Measurements from ENCODE around the gene SGF29. TPM values are rescaled to one million over a fixed set of nuclear protein-coding genes. Genes with fewer than 3 reads are reported as not detected.

The SGF29 gene
- total RNA-seq, 2 donors from 2014 or later = 25.2 to 30.7 TPM

DNA sequence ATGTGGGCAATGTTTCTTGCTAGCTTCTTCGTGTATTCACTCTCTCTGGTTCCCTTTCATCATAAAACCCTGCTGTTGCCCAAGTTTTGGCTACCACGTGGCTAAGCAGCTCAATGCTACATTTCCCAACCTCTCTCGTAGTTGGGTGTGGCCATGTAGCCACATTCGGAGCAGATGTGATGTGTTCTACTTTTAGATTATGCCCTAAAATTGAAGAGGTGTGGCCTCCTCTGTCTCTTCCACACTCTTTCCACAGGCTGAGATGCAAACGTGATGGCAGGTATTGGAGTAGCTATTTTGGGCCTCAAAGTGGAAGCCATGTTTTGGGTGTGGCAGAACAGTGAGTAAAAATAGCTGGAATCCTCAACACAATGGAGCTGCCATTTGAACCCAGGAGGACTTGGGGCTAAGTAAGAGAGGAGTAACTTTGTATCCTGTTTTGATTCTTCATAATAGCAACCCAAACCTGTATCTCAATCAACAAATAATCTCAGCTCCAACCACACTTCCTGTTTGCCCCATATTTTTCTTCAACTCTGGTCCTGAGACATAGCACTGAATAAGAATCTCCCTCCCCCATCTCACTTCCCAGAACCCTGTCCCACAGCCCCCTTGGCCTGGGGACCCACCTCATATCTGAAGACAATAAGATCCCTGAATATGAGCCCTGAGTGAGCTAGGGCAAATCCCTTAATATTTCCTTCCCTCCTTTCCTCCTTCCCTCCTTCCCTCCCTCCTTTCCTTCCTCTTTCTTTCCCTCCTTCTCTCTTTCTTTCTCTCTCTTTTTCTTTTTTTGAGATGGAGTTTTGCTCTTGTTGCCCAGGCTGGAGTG lies 19.0 kb upstream of the SGF29 start:
- no peaks in the 10 kb centered on the region for H3K36me3 ChIP-seq (replicated peaks in 1 of 2; ENCODE audit: insufficient read depth in 1 of 2, low read depth in 2 of 2)
- H3K27ac ChIP-seq = peak overlapping the region; percentile 48 to 83 (median 77)
- H3K27me3 ChIP-seq = no peaks in the 10 kb centered on the region
- H3K4me1 ChIP-seq = peaks cover 65% of the 10 kb centered on the region
- H3K9me3 ChIP-seq = no peaks in the 10 kb centered on the region
- no peak overlapping the region for H3K4me3 ChIP-seq
- peak; percentile 59 to 82 (median 62) for DNase-seq
- 25% methylated on average over 5 of the region's 5 CpGs for WGBS, 2 donors
- intact Hi-C loops (cut with DNase I) = loop anchor here (5.0 kb wide), 1 partner anchor 37 kb away; no protein-coding TSS in a partner anchor
- peak; percentile 7 for ATAC-seq
- peak in 1 of 3 donors; percentile 38 for TF ChIP-seq POLR2A (IDR thresholded peaks at IDR 0.05)
- TF ChIP-seq, protein P1, sequence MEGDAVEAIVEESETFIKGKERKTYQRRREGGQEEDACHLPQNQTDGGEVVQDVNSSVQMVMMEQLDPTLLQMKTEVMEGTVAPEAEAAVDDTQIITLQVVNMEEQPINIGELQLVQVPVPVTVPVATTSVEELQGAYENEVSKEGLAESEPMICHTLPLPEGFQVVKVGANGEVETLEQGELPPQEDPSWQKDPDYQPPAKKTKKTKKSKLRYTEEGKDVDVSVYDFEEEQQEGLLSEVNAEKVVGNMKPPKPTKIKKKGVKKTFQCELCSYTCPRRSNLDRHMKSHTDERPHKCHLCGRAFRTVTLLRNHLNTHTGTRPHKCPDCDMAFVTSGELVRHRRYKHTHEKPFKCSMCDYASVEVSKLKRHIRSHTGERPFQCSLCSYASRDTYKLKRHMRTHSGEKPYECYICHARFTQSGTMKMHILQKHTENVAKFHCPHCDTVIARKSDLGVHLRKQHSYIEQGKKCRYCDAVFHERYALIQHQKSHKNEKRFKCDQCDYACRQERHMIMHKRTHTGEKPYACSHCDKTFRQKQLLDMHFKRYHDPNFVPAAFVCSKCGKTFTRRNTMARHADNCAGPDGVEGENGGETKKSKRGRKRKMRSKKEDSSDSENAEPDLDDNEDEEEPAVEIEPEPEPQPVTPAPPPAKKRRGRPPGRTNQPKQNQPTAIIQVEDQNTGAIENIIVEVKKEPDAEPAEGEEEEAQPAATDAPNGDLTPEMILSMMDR (IDR thresholded peaks at IDR 0.05) = no peak

DNA sequence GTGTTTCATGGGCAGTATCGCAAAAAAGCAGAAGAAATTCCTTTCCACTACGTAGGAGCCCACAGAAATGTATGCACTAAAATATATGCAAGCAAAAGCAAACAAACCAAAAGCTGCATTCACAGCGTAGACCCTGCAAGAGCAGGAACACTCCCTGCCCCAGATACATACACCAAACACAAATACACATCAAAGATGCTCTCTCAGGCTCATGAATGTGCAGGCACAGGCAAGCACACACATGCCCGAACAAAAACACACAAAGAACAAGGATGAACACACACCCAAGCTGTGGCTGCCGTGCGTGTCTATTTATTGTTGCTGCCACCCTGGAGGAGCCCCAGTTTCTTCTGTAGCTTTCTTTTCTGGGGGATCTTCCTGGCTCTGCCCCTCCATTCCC lies 16.6 kb upstream of the SGF29 start:
- intact Hi-C loops (cut with DNase I) = loop anchor here (5.0 kb wide), 1 partner anchor 40 kb away; no protein-coding TSS in a partner anchor
- TF ChIP-seq, protein P1 (IDR thresholded peaks at IDR 0.05) = no peak
- no peak for TF ChIP-seq POLR2A (IDR thresholded peaks at IDR 0.05)
- Histone ChIP-seq H3K27ac (peak overlapping the region in 3 of 4 donors; percentile 90 to 93 (median 91)), H3K36me3 (replicated peaks in 1 of 2; ENCODE audit: insufficient read depth in 1 of 2, low read depth in 2 of 2) (no peaks in the 10 kb centered on the region), H3K9me3 (no peaks in the 10 kb centered on the region), H3K4me3 (peak overlapping the region; percentile 13 to 16), H3K27me3 (no peaks in the 10 kb centered on the region), H3K4me1 (peaks cover 66% of the 10 kb centered on the region)
- DNase-seq (no peak), ATAC-seq (no peak)
- 28 to 46% methylated on average over 6 of the region's 6 CpGs for WGBS, 2 donors

DNA sequence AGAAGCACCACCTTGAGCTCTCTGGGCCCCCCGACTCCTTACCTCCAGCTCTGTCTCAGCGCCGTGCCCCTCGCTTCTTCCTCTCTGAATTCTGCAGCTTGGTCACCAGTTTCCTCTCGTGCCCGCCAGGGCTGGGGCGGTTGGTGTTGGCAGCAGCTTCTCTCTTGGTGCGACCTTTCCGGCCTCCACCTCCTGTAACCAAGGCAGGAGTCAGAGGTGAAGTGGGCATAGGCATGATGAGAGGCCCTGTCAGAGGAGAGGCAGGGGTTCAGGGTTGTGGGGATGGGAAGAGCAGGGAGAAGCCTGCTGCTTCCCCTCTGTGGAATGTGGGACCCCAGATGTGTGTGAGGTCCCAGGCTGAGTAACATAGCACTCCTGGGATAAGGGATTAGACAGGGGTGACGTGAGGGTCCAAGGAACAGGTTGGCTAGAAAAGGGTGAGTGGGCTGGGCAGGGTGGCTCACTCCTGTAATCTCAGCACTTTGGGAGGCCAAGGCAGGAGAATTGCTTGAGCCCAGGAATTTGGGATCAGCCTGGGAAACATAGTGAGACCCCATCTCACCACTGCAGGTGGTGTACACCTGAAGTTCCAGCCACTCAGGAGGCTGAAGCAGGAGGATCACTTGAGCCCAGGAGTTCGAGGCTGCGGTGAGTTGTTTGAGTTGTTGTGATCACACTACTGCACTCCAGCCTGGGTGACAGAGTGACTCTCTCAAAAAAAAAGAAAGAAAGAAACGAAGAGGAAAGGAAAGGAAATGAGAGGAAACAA lies 15.6 kb upstream of the SGF29 start:
- H3K4me3 ChIP-seq = peak overlapping the region; percentile 13 to 16
- no peaks in the 10 kb centered on the region for H3K9me3 ChIP-seq
- peak; percentile 20 to 47 (median 32) for DNase-seq
- peak in 1 of 3 donors; percentile 5 for TF ChIP-seq POLR2A (IDR thresholded peaks at IDR 0.05)
- TF ChIP-seq, protein P1 (IDR thresholded peaks at IDR 0.05) = peak in 1 of 7 experiments; percentile 13
- 31 to 44% methylated on average over 13 of the region's 13 CpGs for WGBS, 2 donors
- ATAC-seq = peak; percentile 0
- H3K36me3 ChIP-seq (replicated peaks in 1 of 2; ENCODE audit: insufficient read depth in 1 of 2, low read depth in 2 of 2) = no peaks in the 10 kb centered on the region
- peaks cover 56% of the 10 kb centered on the region for H3K4me1 ChIP-seq
- H3K27ac ChIP-seq = peak overlapping the region; percentile 78 to 93 (median 90)
- H3K27me3 ChIP-seq = no peaks in the 10 kb centered on the region
- intact Hi-C loops (cut with DNase I) = loop anchor here (5.0 kb wide), 1 partner anchor 41 kb away; no protein-coding TSS in a partner anchor

DNA sequence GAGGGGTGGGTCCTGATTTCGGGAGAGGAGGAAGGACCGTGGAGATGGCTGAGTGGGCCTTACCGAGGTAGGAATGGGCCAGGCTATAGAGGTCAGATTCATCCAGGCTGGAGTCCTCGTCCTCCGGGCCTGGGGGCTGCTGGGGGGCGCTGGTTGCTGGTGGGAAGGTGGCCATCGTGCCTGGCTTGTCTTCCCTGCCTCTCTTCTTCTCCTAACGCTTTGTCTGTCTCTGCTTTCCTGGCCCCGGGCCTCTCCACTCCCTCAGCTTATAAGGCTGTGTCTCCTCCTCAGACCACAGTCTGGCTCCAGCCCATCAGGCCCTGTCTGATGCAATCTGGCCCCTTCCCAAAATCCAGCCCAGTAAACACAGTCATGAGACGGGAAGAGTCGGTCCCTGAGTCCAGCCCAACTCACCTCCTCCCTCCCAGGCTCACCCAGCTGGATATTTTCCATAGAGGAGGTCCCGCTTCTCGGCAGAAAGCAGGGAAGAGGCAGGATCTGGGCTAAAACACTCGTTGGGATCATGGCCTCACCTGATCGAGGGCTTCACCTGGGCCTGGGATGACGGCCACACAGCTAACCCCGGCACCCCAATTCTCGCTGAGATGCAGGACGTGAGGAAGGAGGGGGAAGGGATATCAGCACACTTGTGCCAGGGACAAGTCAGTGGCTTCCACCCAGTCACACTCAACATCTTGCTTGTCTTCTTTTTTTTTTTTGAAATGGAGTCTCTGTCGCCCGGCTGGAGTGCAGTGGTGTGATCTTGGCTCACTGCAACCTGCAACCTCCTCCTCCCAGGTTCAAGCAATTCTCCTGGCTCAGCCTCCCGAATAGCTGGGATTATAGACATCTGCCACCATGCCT lies 14.8 kb upstream of the SGF29 start, which contains the start of gene NUPR1:
Gene NUPR1 (minus strand): TSS at position 242 of the 864 bp plus-strand sequence. CDS start 67 bp downstream, at position 175.
- peak; percentile 86 to 97 (median 95) for TF ChIP-seq POLR2A (IDR thresholded peaks at IDR 0.05)
- TF ChIP-seq, protein P1 (IDR thresholded peaks at IDR 0.05) = no peak
- ATAC-seq (peak; percentile 95), DNase-seq (peak; percentile 96 to 99 (median 98))
- H3K9me3 ChIP-seq = no peaks in the 10 kb centered on the region
- peaks cover 47% of the 10 kb centered on the region for H3K4me1 ChIP-seq
- no peaks in the 10 kb centered on the region for H3K36me3 ChIP-seq (replicated peaks in 1 of 2; ENCODE audit: insufficient read depth in 1 of 2, low read depth in 2 of 2)
- WGBS, 2 donors = 11 to 12% methylated on average over 18 to 22 of the region's 22 CpGs
- H3K4me3 ChIP-seq = peak within 1 kb of the TSS; percentile 13 to 16
- intact Hi-C loops (cut with DNase I) = loop anchor here (5.0 kb wide), 1 partner anchor 42 kb away; no protein-coding TSS in a partner anchor
- peak within 1 kb of the TSS; percentile 78 to 93 (median 90) for H3K27ac ChIP-seq
- H3K27me3 ChIP-seq = no peaks in the 10 kb centered on the region
